Mucosa of rectum (tissue), 2 donors: ENCODE measurements around the gene DISP2.

Experiments used
- H3K27ac ChIP-seq, 2 donors: one replicate each; pipeline ENCODE4 v1.7.0; 2013; ENCODE audit warnings: inconsistent platforms in 2 of 2, low read depth in 2 of 2, low read length in 2 of 2
- H3K27me3 ChIP-seq, 2 donors: one replicate each; pipeline ENCODE4 v1.7.0; 2013; ENCODE audit warnings: low read length in 2 of 2; ENCODE audit not compliant: control insufficient read depth in 2 of 2, insufficient read depth in 2 of 2
- H3K36me3 ChIP-seq, 2 donors: one replicate each; pipeline ENCODE4 v1.7.0; 2013; ENCODE audit warnings: low read length in 2 of 2; ENCODE audit not compliant: control insufficient read depth in 2 of 2, insufficient read depth in 2 of 2
- H3K4me1 ChIP-seq, 2 donors: one replicate each; pipeline ENCODE4 v1.7.0; 2013; ENCODE audit warnings: low read length in 2 of 2, mild to moderate bottlenecking in 1 of 2; ENCODE audit not compliant: control insufficient read depth in 2 of 2, insufficient read depth in 2 of 2
- H3K4me3 ChIP-seq, 2 donors: one replicate each; pipeline ENCODE4 v1.7.0; 2013; ENCODE audit warnings: low read length in 2 of 2
- H3K9ac ChIP-seq, 2 donors: one replicate each; pipeline ENCODE4 v1.7.0; 2013; ENCODE audit warnings: low read length in 2 of 2, low read depth in 1 of 2, mild to moderate bottlenecking in 1 of 2
- H3K9me3 ChIP-seq, 2 donors: one replicate each; pipeline ENCODE4 v1.7.0; 2013; ENCODE audit warnings: low read length in 2 of 2; ENCODE audit not compliant: control insufficient read depth in 2 of 2
- donor health status: healthy.
- donor health status: Normal muscosa, but diverticular disease.

DISP2 gene

DNA sequence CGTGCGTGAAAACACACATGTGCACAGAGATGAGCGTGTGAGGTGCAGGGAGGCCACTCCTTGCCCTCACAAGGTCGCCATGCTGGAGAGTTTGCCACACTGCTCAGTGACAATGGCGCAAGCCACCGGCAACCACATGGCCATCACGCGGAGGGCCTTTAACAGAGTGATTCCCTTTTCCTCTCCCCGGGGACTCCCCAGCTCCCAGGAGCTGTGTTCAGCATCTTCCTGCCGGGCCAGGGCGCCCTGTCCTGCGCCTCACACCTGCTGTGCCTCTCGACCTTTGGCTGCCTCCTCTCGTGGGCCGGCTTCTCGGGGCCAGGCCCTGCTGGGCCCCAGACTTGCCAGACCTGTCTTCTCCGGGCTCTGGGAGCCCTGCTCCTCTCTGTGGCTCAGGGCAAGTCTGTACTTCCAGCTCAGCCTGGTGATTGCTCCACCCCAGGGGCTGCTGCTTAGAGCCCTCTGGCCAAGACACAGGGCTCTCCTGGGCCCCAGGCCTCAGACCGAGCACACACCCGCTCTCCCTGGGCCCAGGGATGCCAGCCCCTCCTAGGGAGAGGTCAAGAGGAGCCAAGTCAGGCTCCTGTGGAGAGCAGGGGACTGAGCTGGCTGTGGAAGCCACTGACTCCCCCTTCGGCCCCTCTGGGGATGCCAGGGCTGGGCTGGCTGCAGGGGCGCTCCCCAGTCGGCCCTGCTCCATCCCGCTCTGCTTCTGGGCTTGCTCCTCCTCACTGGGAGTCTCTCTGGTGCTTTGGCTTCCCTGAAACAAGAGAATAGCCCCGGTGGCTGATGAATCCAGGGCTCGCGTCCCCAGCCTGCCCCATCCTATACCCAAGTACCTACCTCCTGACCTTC is 22.9 kb upstream of the DISP2 start:
- H3K36me3 ChIP-seq: no peaks in the 10 kb centered on the region
- H3K27ac ChIP-seq: peak overlapping the region; percentile 48 to 82
- no peaks in the 10 kb centered on the region for H3K9me3 ChIP-seq
- H3K4me3 ChIP-seq: no peak overlapping the region
- no peaks in the 10 kb centered on the region for H3K27me3 ChIP-seq
- peaks cover 44 to 50% of the 10 kb centered on the region in 2 donors for H3K4me1 ChIP-seq
- no peak overlapping the region for H3K9ac ChIP-seq

DNA sequence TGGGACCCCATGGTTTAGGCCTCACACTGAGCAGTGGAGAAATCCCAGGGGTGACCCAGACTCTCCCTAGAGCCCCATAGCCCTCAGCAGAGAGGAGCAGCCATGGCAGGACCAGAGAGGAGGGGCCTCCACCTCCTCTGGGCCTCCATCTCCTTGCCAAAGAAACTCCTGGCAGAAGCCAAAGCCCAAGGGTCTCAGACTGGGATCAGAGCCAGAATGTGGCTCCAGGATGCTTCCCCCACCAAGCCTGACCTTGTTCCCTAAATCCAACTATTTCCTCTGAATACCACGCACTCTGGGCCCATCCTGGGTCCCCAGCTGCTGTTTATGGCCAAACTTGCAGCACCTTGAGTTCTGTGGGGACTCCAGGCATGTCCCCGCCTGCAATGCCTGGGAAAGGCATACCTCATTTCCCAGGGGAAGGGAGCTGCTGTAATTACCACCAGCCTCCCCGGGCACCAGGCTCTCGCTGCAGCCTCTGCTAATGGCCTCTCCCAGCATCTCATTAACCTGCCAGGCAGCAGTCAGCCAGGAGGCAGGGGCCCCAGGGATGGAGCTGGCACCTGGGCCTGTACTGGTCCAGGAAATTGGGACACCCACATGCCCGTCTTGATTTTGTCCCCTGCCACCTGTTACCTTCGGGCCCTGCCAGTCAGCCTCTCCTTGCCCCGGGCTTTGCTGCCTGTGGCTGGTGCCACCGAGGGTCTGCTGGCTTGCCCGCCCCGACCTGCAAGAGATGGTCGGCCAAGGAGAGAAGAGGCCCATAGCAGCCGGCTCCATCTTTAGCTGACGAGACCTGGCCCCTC is 21.9 kb upstream of the DISP2 start:
- no peaks in the 10 kb centered on the region for H3K36me3 ChIP-seq
- peaks cover 48 to 58% of the 10 kb centered on the region in 2 donors for H3K4me1 ChIP-seq
- no peaks in the 10 kb centered on the region for H3K27me3 ChIP-seq
- H3K4me3 ChIP-seq: no peak overlapping the region
- H3K9ac ChIP-seq: no peak overlapping the region
- no peaks in the 10 kb centered on the region for H3K9me3 ChIP-seq
- peak overlapping the region in 1 of 2 donors; percentile 16 for H3K27ac ChIP-seq

DNA sequence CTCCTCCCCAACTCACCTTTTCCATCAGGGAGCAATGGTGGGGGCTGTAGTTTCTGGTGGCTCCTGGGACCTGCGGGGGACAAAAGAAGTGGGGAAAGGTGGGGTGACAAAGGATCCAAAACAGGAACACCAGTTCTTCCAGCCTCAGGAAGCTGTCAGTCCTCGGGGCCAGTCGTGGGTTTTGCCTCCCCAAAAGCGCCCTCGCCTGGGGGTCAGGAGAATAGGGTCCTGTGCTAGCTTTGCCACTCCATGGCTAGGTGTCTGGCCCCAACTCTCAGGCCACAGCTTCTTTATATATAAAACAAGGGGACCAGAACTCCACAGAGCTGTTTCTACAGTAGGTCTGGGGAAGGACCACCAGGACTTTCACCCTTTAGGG is 21.3 kb upstream of the DISP2 start:
- no peaks in the 10 kb centered on the region for H3K27me3 ChIP-seq

GRCh38 chr15:40337597-40337996 is 20.4 kb upstream of the DISP2 start:
- peak overlapping the region in 1 of 2 donors; percentile 53 for H3K4me3 ChIP-seq
- H3K27me3 ChIP-seq: no peaks in the 10 kb centered on the region
- no peak overlapping the region for H3K9ac ChIP-seq
- no peaks in the 10 kb centered on the region for H3K36me3 ChIP-seq
- H3K27ac ChIP-seq: peak overlapping the region in 1 of 2 donors; percentile 61
- H3K4me1 ChIP-seq: peaks cover 60 to 64% of the 10 kb centered on the region in 2 donors
- H3K9me3 ChIP-seq: no peaks in the 10 kb centered on the region

More for the DNA sequence above, 21.3 kb upstream of the DISP2 start:
- peaks cover 54 to 64% of the 10 kb centered on the region in 2 donors for H3K4me1 ChIP-seq
- no peak overlapping the region for H3K4me3 ChIP-seq
- no peaks in the 10 kb centered on the region for H3K36me3 ChIP-seq
- H3K9me3 ChIP-seq: no peaks in the 10 kb centered on the region
- peak overlapping the region in 1 of 2 donors; percentile 16 for H3K27ac ChIP-seq
- H3K9ac ChIP-seq: no peak overlapping the region

- Histone ChIP-seq H3K9ac (peak overlapping the region in 1 of 2 donors; percentile 36), H3K36me3 (no peaks in the 10 kb centered on the region)
Observed at GRCh38 chr15:40338041-40338657, 19.9 kb upstream of the DISP2 start.

DNA sequence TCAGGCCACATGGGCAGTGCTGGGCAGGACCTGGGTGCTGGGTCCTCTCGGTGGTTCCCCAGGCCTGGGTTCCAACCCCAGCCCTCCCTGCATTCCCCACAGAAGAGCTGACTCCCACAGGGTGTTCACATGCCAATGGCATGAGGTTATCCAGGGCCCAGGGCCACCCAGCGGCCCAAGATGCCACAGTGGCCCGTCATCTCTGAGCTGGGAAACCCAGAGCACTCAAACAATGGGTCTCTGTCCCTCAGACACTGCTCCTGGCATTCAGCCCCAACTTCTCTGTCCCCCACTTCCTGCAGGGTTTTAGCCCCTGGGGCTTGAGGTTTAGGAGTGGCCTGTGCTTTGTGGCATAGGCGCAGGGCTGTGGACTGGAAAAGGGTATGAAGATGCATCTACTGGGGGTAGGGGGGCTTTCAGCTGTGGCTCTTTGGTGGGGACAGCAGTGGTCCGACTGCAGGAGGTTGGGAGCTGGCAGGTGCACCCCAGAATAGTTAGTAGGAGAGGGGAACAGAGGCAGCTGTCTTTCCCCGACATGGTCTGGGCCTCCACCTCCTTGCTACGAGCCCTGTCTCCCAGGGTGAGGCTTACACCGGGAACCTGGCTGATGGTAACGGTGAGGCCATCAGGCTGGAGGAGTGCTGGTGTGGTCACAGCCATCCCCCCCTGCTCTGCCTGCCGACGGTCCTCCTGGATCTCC is 18.9 kb upstream of the DISP2 start:
- Histone ChIP-seq H3K4me1 (peaks cover 69 to 73% of the 10 kb centered on the region in 2 donors), H3K27ac (peak overlapping the region; percentile 92 to 94), H3K4me3 (peak overlapping the region; percentile 65 to 72), H3K9me3 (no peaks in the 10 kb centered on the region), H3K9ac (peak overlapping the region; percentile 81 to 87), H3K27me3 (no peaks in the 10 kb centered on the region), H3K36me3 (no peaks in the 10 kb centered on the region)

More at GRCh38 chr15:40338041-40338657, 19.9 kb upstream of the DISP2 start:
- no peaks in the 10 kb centered on the region for H3K9me3 ChIP-seq
- H3K4me1 ChIP-seq: peaks cover 66 to 69% of the 10 kb centered on the region in 2 donors
- no peaks in the 10 kb centered on the region for H3K27me3 ChIP-seq
- H3K4me3 ChIP-seq: peak overlapping the region in 1 of 2 donors; percentile 53
- H3K27ac ChIP-seq: peak overlapping the region; percentile 11 to 61

- Histone ChIP-seq H3K9ac (peak overlapping the region; percentile 81 to 87), H3K9me3 (no peaks in the 10 kb centered on the region), H3K27me3 (no peaks in the 10 kb centered on the region), H3K4me3 (peak overlapping the region; percentile 65 to 72), H3K4me1 (peaks cover 69 to 73% of the 10 kb centered on the region in 2 donors), H3K27ac (peak overlapping the region; percentile 92 to 94), H3K36me3 (no peaks in the 10 kb centered on the region)
Observed at GRCh38 chr15:40339621-40339945, 18.4 kb upstream of the DISP2 start.

- H3K36me3 ChIP-seq: no peaks in the 10 kb centered on the region
- no peaks in the 10 kb centered on the region for H3K27me3 ChIP-seq
- peak overlapping the region; percentile 81 to 87 for H3K9ac ChIP-seq
- peak overlapping the region; percentile 65 to 72 for H3K4me3 ChIP-seq
- H3K9me3 ChIP-seq: no peaks in the 10 kb centered on the region
- peak overlapping the region; percentile 92 to 94 for H3K27ac ChIP-seq
- H3K4me1 ChIP-seq: peaks cover 73% of the 10 kb centered on the region in 2 donors
Observed at GRCh38 chr15:40340038-40340739, 17.8 kb upstream of the DISP2 start.

DNA sequence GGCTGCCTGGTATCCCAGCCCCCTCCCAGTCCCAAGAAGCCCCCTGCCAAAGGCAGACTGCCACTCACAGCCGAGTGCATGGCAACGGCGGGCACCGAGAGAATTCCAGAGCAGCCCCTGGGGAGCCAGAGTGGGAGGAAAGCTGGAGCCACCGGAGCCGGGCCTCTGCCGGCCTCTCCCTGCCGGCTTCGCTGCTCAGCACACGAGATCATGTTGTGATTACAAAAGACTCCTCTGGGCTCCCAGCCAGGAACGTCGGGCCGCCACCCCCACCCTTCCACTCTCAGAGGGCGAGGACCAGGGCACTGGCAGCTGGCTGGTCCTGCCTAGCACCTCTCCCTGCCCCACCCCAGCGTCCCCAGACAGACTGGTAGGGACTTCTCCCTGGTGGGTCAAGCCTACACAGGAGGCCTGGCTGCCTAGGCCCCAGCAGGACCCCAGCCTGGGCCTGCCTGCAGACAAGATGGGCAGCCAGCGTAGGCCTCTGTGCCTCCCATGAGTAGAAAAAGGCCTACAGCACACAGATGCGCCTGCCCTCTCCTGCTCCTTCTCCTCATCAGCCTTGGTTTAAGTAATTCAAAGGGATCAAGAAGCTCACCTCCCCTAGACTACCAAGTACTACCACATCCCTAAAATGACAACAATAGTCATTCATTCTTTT is 17.1 kb upstream of the DISP2 start, which contains the start of gene CCDC9B:
TSS of gene CCDC9B (minus strand) at position 200 of the 661 bp plus-strand sequence. CDS start at position 80, 120 bp downstream.
- Histone ChIP-seq H3K36me3 (no peaks in the 10 kb centered on the region), H3K9me3 (no peaks in the 10 kb centered on the region), H3K4me3 (peak within 1 kb of the TSS; percentile 65 to 72), H3K9ac (peak within 1 kb of the TSS; percentile 81 to 87), H3K4me1 (peaks cover 79 to 80% of the 10 kb centered on the region in 2 donors), H3K27ac (peak within 1 kb of the TSS; percentile 92 to 94), H3K27me3 (no peaks in the 10 kb centered on the region)
